Measurements from ENCODE around the gene CSDE1. TPM values are rescaled to one million over a fixed set of nuclear protein-coding genes. Genes with fewer than 3 reads are reported as not detected.

Gene CSDE1
- total RNA-seq, result 1,242 and 1,821 TPM in 2 replicates

DNA sequence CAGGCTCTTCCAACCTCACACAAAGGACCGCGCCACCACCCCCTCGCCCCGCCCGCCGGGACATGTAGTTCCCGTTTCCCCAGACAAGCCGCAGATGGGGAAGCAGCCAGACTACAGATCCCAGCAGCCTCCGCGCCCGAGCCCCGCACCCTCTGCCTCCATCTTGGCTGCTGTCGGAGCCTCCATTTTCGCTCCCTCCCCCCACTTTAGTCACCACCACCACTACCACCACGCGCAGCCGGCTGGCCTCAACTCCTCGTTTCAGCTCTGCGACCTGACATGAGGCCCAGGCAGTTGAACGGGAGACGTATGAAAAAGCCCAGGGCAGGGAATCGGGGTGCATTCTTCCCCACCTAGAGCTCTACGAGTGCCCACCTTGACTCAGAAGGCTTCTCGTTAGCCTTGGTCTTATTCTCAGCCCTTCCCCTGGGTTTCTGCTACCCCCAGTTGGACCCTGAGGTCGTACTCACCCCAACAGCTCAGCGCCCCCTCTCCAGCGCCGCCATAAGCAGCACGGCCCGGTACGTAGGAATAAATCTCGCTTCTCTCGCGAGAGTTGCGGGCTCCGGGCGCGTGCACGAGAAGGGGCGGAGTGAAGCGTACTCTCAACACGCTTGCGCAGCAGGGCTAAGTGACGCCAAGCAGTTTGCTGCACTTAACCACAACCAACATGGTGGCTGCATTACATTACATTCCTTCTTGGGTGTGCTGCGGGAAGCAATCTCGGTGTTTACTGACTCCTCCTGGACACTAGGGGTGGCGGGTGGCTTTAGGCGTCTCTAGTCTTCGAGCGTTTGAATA, at the start of gene CSDE1:
TSS of gene CSDE1 (minus strand) at position 530 of the 801 bp plus-strand sequence. CDS start 18,094 bp downstream, outside the sequence.

DNA sequence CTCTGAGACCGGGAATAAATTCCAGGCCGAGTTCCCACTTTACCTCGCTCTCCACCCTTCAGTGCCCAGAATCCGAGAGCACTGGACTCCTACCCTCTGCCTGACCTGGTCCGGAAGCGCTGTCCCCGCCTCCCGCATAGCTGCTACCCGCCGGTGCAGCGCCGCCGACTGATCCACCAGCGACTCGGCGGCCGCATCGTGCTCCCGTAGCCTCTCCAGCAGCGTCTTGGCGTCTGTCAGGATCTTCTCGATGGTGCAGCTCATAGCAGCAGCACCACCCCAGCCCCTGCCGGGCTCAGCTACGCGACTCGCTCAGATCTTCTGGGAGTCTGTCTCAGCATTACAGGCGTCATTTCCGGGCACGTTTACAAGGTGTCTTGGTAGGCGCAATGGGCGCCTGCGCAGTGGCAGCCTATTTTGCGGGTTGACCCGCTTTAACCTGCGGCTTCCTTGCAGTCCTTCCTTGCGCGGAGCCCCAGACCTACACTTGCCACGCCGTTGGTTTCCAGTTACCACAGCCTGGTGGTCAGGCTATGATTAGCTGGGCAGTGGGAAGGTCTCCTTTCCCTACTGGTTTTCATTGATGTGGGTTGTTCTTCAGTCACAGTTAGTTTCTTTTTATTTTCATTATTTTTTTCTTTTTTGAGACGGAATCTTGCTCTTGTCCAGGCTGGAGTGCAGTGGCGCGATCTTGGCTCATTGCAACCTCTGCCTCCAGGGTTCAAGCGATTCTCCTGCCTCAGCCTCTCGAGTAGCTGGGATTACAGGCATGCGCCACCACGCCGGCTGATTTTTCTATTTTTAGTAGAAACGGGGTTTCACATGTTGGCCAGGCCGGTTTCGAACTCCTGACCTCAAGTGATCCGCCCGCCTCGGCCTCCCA, 22.8 kb upstream of the CSDE1 start, which contains the start of gene SIKE1:
TSS of gene SIKE1 (minus strand) at position 342 of the 883 bp plus-strand sequence. CDS start at position 264, 78 bp downstream.

DNA sequence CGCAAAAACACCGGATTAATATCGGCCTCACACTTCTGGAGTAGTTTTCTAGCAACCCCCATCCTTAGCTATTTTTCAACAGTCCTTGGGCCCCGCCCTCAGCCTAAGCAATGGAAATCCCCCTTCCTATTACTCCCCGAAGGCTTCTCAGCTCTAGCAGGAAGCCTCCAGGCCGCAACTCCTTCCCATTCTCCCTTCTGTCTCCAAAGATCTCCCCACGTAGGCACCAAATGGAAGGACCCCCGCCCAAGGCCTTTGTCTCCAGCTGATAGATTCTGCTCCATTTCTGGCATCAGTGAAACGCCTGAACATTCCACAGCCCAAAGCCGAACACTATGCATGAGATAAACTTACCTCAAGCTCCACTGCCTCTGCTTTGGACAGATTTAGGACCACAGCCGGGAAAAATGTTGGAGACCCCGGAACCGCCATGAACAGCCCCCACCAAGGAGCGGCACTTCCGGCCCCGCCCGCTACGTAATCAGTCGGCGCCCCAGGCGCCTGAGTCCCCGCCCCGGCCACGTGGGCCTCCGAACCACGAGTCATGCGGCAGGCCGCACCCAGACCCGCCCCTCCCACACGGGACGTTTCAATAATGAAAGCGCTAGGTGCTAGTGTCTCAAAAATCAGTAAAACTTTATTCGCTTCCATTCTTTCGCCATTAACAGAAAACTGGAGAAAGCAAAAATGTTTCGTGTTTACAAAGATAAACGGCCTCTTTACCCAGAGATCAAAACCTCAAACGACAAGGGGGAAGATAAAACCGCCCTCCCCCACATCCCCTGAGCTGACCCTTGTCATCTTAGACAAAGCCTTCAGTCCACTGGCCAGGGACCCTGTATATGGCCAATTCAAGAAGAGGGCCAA, 41.2 kb downstream of the CSDE1 start, which contains the start of gene NRAS:
TSS of gene NRAS (minus strand) at position 468 of the 867 bp plus-strand sequence. CDS start 611 bp downstream, outside the sequence.

DNA sequence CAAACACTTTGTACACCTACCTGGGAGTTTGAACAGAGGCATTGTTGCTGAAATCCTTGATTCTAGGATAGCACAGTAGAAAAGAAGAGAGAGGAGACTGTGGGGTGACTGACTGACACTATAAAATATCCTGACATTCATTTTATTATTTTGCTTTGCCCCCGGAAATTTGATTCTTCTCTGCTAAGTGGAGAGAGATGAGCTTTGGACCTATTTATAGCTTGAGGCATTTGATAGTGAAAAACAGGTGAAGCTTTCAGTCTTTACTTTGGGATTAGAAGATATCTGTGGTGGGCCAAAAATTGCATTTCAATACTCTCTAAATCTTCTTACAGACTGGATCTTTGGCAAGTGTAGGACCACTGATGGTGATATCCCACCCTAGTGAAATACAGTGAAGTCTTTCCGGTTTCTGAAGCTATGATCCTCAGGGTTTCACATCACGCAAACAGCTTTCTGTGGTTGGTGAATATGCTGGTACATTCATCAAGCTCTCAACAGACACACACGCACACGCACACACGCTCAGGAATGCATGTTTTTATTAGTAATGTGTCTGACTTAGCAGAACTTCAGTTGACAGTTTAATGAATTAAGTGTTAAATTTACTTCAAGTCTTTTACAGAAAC, 62.2 kb downstream of the CSDE1 start, which contains the start of gene AMPD1:
TSS of gene AMPD1 (minus strand) at position 117 of the 629 bp plus-strand sequence. CDS start at position 42, 75 bp downstream.

DNA sequence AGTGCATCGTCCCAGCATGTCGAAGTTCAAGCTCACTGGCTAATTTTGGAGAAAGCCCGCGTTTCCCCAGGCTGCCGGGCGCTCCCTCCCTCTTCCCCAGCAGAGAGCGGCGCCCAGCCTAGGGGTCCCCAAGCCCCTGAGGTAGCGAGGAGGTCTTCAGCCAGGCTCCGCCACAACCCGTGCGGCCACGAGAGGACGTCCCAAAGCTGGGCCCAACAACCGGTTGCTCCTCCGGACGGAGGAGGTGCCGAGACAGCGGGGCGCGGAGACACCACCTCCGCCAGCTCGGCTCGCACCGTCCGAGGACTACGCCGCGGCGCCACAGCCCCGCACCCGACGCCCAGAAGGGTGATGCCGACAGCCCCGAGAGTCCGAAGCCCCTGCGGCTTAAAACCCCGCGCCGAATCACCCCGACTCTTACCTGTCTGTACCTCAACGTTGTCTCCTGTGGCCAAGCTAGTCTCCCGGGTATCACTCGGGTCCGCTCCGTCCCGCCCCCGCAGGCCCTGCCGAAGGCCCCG, 88.2 kb downstream of the CSDE1 start, which contains the start of gene DENND2C:
TSS of gene DENND2C (minus strand) at position 488 of the 521 bp plus-strand sequence. CDS start 44,065 bp downstream, outside the sequence.

Other genes starting within 250 kb of the CSDE1 start
- gene TRIM33, start 246.8 kb downstream of the CSDE1 start, total RNA-seq, result 24.9 and 27.6 TPM in 2 replicates
- 27.1 and 35.9 TPM in 2 replicates for gene BCAS2, start 176.4 kb downstream of the CSDE1 start, total RNA-seq
- gene DENND2C, start 87.9 kb downstream of the CSDE1 start, total RNA-seq, result 8.8 and 9.2 TPM in 2 replicates
- gene AMPD1, start 62.4 kb downstream of the CSDE1 start, total RNA-seq, result not detected in 2 replicates
- gene NRAS, start 41.2 kb downstream of the CSDE1 start, total RNA-seq, result 81.3 and 83.0 TPM in 2 replicates
- gene SIKE1, start 22.7 kb upstream of the CSDE1 start, total RNA-seq, result 30.5 and 44.3 TPM in 2 replicates
- gene SYCP1, start 96.9 kb upstream of the CSDE1 start, total RNA-seq, result not detected in 2 replicates